T-helper 22 cell (primary cell): Measurements from ENCODE around the gene PNKD.
"Not testable (repeated sequence)": the region's sequence is repeated elsewhere in the genome, so short reads cannot be mapped to it uniquely, and the experiment has no call there.

Source experiments
- DNase-seq: peaks from one replicate; pipeline ENCODE4 v3.0.0-alpha.2; 2020; ENCODE audit warnings: low read depth

The PNKD gene

DNA sequence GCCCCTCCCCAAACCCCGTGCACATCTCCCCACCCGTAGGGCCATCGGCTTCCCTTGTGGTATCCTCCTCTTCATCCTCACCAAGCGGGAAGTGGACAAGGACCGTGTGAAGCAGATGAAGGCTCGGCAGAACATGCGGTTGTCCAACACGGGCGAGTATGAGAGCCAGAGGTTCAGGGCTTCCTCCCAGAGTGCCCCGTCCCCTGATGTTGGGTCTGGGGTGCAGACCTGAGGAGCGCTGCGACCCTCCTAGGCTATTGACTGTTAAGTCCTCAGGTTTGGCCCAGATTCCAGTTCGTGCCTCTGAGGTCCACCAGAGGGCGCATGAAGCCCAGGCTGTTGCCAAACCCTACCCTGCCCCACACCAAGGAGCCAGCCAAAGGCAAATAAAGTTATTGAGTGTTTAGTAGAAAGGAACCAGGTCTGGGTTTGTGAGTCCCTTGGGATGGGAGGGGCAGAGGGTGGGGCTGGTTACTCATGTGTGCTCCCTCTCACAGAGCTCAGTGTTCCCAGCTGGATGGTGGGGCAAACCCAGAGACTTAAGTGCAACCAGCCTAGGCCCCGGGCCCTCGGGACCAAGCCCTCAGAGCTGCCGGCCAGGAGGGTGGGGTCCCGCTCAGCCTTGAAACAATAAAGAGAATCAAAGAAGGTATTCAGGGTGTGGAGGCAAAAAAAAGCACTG is 2.4 kb downstream of the PNKD start:
- DNase-seq, result peak; percentile 59

- not testable (repeated sequence) for DNase-seq
Measured at GRCh38 chr2:218273214-218273907, 3.0 kb downstream of the PNKD start.

DNA sequence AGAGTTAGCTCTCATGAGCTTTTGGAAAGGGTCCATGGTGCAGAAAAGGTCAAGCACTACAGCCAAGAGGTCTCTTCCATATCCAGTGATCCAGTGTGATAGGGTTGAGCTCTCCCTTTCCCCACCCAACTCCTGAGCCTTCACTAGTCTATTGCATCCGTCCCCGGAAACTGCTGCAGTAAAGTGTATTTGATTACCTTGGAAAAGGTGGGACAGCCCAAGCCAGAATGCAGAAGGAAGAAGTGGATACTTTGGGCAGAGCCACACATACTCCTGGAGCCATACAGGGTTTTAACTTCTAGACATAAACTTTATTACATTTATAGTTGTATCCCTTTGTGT is 3.6 kb downstream of the PNKD start:
- DNase-seq, result no peak

- no peak for DNase-seq
Measured at GRCh38 chr2:218274586-218274985, 4.3 kb downstream of the PNKD start.

DNA sequence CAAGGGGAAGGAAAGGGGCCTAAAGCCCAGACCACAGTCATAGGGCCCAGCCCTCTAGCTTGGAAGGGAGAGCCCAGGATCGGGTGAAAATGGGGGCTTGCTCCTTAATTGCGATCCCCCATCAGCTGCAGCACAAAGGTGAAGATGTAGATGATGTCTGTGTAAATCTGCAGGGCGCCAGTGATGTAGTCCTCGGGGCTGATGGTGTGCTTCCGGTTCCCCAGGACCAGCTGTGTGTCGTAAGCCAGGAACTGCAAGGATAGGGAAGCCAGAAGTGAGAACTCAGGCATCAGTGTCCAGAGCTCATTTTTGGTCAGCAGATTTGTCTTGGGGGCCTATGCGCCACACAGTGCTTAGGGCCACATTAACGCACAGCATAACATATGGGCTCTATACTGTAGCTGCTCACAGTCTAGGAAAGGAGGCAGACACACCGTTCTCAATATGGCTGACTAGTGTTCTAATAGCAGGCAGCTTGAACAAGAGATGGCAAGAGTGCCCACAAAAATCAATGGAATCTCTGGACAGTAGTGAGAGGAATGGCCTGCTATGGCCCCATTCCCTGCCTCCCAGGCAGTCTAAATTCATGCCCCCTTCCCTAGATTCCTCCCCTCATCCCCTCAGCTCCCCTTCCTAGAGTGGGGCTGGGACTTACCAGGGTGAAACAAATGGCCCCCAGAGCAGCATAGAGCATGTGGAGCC is 5.2 kb downstream of the PNKD start:
- DNase-seq, result no peak

DNA sequence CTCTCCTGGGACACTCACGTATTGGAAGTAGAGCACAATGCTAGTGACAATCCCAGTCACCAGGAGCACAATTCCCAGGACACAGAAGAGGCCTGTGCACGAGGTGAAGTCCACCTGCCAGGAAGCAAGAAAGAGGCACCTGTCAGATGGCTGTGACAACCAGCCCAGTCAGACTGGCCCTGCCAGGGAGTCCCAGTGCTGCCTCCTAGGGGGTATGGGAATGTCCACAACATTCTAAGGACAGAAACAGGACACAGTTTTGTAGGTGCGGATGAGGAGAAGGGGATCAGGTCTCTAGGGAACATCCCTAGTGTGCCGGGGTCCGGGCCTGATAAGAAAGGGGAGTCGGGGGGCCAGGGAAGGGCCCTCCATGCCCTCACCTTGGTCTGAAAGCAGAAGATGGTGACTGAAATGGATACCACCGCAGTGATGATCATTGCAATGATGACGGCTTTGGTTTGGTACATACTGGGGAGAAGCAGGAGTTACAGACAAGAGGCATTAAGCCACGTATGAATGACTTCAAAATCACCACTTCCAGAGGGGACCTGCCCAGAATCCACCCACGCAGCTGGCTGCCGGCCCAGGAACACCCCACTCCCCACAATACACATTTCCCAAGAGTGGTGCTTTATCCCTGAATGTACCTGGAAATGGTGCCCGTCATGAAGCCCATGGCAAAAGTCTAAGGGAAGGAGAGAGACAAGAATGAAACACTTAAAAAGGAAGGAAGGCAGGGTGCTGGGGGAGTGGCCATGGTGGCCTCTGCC is 6.9 kb downstream of the PNKD start:
- no peak for DNase-seq

DNA sequence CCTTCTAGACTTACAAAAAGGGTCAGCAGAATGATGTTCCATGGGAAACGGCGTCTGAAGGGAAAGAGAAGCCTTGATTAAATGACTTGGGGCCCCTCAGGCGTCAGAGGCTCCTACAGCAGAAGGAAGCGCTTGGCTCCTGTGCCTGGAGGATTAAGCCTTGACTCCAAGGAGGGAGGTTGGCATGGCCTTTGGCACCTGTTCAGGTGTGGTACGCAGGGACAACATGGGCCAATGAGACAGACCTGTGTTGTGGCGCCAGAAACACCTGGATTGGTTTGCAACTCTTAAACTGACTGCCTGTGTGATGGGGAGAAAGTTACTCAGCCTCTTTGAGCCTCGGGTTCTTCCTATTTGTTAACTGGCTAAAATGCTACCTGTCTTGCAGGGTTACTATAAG is 7.6 kb downstream of the PNKD start:
- DNase-seq, result no peak

DNA sequence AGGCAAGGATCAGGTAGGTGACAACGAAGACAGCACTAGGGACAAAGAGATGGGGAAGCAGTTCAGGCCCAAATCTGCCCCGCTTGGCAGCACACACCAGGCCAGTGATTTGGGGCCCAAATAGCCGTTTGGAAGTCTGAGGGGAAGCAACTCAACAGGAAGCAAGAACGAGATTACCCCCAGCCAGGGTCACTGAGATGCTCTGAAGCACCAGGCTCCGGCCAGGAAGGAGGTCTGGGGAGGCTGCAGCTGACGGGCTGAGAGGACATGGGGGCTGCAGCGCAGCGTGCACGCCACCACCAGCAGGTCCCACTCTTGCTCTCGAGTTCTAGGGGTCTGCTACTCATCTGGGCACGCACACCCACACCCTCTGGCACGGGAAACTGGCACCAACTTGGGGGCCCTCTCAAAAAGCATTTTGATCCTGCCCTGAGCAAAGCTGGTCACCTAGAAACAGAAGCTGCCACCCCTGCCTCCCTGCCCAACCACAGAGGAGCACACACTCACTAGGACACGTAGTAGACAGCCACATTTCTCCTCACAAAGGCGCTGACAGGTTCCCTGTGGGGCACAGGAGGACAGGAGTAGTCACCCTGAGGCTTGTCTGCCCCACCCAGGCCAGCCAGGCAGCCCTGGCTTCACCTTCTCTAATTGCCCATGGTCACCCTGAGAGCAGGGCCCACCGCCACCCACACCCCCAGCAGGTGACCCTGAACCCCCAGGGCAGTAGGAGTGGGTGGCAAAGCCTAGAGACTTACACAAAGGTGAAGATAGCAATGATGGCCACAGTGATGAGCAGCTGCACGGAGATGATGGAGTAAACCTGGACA is 8.4 kb downstream of the PNKD start:
- no peak for DNase-seq

DNA sequence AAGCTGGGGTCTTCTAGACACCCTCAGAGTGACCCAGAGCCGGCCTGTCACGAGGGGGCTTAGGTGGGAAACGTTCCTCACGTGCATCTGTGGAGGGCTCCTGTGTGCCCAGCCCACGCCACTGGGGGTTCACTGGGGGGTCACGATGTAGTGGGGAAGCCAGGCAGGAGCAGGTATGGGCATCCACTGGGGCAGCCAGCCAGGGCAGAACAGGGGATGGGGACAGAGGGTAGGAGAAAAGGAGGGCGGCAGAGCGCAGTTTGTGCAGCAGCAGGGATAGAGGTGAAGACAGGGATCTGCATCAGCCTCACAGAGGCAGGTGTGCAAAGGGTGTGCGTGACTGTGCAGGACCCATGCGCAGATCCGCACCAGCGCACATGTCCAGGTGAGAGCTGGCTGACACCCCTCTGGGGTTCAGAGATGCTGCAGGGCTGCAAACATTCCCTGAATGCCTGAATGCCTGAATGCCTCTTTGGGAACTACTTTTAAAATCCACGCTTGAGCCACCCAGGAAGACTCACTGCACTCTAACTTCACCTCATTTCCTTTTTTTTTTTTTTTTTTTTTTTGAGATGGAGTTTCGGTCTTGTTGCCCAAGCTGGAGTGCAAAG is 10.0 kb downstream of the PNKD start:
- DNase-seq, result no peak

GRCh38 chr2:218281449-218281848 is 11.1 kb downstream of the PNKD start:
- no peak for DNase-seq

DNA sequence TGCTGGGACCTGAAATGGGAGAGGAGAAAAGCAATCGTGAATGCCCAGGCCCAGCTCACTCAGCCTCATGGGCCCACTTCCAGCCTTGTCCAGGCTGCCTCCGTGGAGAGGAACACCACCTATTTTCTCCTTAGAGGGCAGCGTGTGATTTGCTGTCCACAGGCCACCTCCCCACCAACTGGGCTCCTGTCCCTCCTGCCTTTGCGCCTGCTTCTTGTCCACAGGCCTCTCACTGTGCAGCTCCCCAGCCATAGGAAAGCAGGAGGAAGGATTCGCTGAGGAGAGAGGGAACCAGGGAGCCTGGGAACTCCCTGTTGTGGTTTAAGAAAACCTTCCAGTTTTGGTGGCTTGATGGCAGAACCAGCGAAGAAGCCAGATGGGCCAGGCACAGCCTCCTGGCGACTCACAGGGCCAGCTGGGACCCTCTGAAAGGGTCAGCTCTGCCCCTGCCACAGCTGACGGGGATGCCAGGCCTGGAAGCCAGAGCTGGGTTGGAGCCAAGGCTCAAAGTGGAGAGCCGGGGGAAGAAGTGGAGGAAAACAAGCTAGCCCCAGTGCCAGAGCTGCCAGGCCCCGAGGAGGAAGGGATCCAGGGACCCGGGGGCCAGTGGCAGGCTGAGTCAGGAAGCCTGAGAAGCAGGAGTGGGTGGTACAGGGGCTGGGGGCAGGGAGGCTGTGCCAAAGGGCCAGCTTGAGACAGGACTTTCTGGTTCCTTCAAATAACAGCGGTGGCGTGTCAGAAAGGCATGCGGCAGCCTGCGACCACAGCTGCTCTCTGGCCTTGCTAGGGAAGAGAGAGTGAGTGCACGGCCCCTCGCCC is 12.1 kb downstream of the PNKD start:
- DNase-seq, result no peak

GRCh38 chr2:218284106-218284811 is 13.9 kb downstream of the PNKD start:
- peak; percentile 58 for DNase-seq

- no peak for DNase-seq
Measured at GRCh38 chr2:218285604-218286003, 15.3 kb downstream of the PNKD start.

GRCh38 chr2:218286570-218287459 is 16.5 kb downstream of the PNKD start:
- DNase-seq, result peak; percentile 85

GRCh38 chr2:218289639-218290315 is 19.5 kb downstream of the PNKD start:
- no peak for DNase-seq

DNA sequence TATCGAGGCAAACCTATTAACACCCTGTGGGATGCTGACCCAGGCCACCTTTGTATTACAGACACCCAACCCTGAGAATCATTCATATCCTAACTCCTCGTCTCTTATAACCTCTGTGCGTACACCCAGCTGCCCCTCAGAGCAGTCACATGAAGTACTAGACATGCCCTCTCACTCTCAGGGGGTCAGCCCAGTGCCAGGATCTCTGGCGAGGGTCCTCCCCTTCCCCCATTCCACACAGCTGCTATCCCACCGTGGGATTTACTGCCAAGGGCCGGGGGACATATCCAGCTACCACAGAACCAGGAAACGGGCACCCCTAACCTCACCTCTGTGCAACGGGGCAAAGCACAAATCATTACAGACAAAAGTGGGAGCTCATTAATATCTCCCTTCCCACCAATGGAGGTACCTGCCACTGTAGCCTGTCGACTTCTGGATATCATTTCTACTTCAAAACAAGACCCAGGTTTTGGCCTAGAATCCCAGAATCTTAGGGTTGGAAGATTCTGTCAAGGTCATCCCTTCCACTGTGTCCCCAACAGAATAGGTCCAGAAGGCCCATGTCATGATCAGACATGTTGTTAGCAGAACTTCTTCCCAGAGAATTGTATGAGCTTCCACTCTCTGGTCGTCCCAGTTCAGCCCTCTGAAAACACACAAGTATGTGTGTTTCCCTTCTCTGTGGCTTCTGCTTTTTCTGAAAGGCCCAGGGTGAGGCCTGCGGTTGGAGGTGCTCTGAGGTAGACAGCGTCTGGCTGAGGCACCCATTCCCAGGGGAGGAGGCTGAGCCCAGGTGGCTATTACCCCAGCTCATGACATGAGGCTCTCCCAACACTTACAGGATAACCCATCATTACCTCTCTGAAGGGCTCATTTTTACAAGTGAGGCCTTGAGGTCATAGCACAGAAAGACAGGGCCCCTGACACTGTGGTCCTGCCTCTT is 20.3 kb downstream of the PNKD start:
- peak; percentile 59 for DNase-seq
